ENCODE data around the gene MORN4. TPM values are rescaled to one million over a fixed set of nuclear protein-coding genes. Genes with fewer than 3 reads are reported as not detected.

Gene MORN4
- total RNA-seq, 2 experiments from 2014 or later = 5.3 to 6.5 TPM

- Mint-ChIP-seq H3K27ac (no peak overlapping the region), H3K4me1 (ENCODE audit: low read depth) (no peaks in the 10 kb centered on the region)
- POLR2A ChIA-PET = no interaction called here
These were observed 21.8 kb downstream of the MORN4 start for GRCh38 chr10:97611473-97611872.

GRCh38 chr10:97608991-97609561 is 24.2 kb downstream of the MORN4 start:
- DNase-seq = no peak
- intact Hi-C loops (cut with micrococcal nuclease) = no loop called here
- Mint-ChIP-seq H3K27ac (no peak overlapping the region), H3K27me3 (no peaks in the 10 kb centered on the region), H3K36me3 (no peaks in the 10 kb centered on the region), H3K4me1 (ENCODE audit: low read depth) (no peaks in the 10 kb centered on the region), H3K9me3 (no peaks in the 10 kb centered on the region), H3K4me3 (no peak overlapping the region)
- POLR2A ChIA-PET = no interaction called here
- CTCF ChIA-PET = interaction anchor here (0.5 kb wide), 1 partner anchor 639 kb away, joined by 3 read pairs; no protein-coding TSS in a partner anchor

More at GRCh38 chr10:97611473-97611872, 21.8 kb downstream of the MORN4 start:
- CTCF ChIA-PET = interaction anchor here (2.9 kb wide), 1 partner anchor 39 kb away, joined by 16 read pairs; the partner anchor contains the start of gene ANKRD2
- intact Hi-C loops (cut with micrococcal nuclease) = loop anchor here (5.0 kb wide), 1 partner anchor 204 kb away; no protein-coding TSS in a partner anchor
- H3K9me3 Mint-ChIP-seq = no peaks in the 10 kb centered on the region
- DNase-seq = no peak
- H3K27me3 Mint-ChIP-seq = no peaks in the 10 kb centered on the region
- H3K36me3 Mint-ChIP-seq = peaks cover 3% of the 10 kb centered on the region
- H3K4me3 Mint-ChIP-seq = no peak overlapping the region

GRCh38 chr10:97607095-97607636 is 26.1 kb downstream of the MORN4 start:
- Mint-ChIP-seq H3K4me1 (ENCODE audit: low read depth) (no peaks in the 10 kb centered on the region), H3K36me3 (no peaks in the 10 kb centered on the region), H3K9me3 (no peaks in the 10 kb centered on the region), H3K27ac (no peak overlapping the region), H3K4me3 (no peak overlapping the region), H3K27me3 (no peaks in the 10 kb centered on the region)
- ChIA-PET CTCF (interaction anchor here (0.8 kb wide), 1 partner anchor 35 kb away, joined by 3 read pairs; no protein-coding TSS in a partner anchor), POLR2A (no interaction called here)
- no peak for DNase-seq
- intact Hi-C loops (cut with micrococcal nuclease) = no loop called here

DNA sequence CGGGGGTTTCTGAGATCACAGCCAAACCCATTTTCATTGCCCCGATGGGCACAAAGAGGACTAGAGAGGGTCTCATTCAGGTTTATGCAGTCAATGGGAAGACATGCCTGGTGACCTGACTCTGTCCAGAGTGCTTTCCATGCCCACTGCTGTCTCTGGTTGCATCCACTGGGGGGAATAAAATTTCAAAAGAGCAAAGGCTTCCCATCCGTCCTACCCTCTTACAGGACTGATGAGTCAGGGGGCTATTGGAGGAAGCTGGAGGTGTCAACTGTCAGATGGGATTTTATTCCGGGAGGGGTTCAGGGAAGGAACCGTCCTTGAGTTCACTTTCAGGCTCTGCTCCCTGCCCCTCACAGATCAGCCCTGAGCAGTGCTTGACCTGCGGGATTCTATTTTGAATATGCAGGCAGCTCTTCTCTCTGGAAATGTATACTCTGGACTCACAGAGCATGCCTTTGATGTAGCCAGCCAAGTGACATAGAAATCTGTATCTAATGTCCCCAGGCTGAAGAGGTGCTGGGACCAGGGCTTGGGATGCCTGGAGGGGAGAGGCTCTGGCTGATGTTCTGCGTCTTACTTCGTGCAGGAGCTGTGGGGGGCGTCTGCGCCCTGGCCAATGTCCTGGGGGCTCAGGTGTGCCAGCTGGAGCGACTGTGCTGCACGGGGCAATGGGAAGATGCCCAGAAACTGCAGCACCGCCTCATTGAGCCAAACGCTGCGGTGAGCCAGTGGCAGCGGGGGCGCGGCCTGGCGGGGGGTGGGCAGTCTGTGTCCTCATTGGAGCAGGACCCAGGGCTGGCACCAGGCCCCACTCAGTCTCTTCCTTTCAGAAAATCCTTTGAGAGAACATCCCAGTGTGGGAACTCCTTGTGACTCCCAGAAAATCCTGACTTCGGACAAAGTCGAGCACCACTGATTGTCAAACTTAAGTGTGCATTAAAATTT is 31.8 kb downstream of the MORN4 start:
- Mint-ChIP-seq H3K27me3 (no peaks in the 10 kb centered on the region), H3K9me3 (no peaks in the 10 kb centered on the region), H3K36me3 (no peaks in the 10 kb centered on the region), H3K4me3 (no peak overlapping the region), H3K27ac (no peak overlapping the region), H3K4me1 (ENCODE audit: low read depth) (no peaks in the 10 kb centered on the region)
- ChIA-PET POLR2A (no interaction called here), CTCF (no interaction called here)
- no peak for DNase-seq
- intact Hi-C loops (cut with micrococcal nuclease) = no loop called here

DNA sequence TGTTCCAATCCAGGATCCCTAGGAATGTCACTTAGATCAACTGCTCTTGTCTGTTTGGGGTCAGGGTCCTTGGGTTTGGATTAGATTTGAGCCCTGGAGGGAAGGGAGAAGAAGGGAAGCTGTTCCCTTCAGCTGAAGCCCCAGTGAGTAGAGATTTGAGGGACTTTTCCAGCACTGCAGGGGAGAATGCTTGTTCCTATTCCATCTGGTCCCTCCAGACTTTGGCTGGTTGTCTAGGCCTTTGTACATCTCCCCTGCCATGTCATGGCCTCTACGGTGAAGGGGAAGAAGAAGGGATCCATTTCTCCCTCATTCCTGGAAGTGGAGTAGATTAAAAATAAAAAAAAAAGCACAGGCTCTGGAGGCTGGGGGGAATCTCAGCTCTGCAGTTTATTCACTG is 32.7 kb downstream of the MORN4 start:
- H3K27ac Mint-ChIP-seq = no peak overlapping the region
- H3K9me3 Mint-ChIP-seq = no peaks in the 10 kb centered on the region
- POLR2A ChIA-PET = no interaction called here
- DNase-seq = no peak
- H3K36me3 Mint-ChIP-seq = no peaks in the 10 kb centered on the region
- H3K4me3 Mint-ChIP-seq = no peak overlapping the region
- no peaks in the 10 kb centered on the region for H3K27me3 Mint-ChIP-seq
- intact Hi-C loops (cut with micrococcal nuclease) = no loop called here
- H3K4me1 Mint-ChIP-seq (ENCODE audit: low read depth) = no peaks in the 10 kb centered on the region
- CTCF ChIA-PET = interaction anchor here (1.7 kb wide), 1 partner anchor 29 kb away, joined by 5 read pairs; the partner anchor contains the start of gene ANKRD2

GRCh38 chr10:97599272-97599619 is 34.1 kb downstream of the MORN4 start:
- ChIA-PET POLR2A (no interaction called here), CTCF (interaction anchor here (1.7 kb wide), 1 partner anchor 27 kb away, joined by 5 read pairs; the partner anchor contains the start of gene ANKRD2)
- Mint-ChIP-seq H3K27me3 (no peaks in the 10 kb centered on the region), H3K9me3 (no peaks in the 10 kb centered on the region), H3K36me3 (no peaks in the 10 kb centered on the region), H3K4me3 (no peak overlapping the region), H3K27ac (no peak overlapping the region), H3K4me1 (ENCODE audit: low read depth) (no peaks in the 10 kb centered on the region)
- intact Hi-C loops (cut with micrococcal nuclease) = no loop called here
- DNase-seq = no peak

DNA sequence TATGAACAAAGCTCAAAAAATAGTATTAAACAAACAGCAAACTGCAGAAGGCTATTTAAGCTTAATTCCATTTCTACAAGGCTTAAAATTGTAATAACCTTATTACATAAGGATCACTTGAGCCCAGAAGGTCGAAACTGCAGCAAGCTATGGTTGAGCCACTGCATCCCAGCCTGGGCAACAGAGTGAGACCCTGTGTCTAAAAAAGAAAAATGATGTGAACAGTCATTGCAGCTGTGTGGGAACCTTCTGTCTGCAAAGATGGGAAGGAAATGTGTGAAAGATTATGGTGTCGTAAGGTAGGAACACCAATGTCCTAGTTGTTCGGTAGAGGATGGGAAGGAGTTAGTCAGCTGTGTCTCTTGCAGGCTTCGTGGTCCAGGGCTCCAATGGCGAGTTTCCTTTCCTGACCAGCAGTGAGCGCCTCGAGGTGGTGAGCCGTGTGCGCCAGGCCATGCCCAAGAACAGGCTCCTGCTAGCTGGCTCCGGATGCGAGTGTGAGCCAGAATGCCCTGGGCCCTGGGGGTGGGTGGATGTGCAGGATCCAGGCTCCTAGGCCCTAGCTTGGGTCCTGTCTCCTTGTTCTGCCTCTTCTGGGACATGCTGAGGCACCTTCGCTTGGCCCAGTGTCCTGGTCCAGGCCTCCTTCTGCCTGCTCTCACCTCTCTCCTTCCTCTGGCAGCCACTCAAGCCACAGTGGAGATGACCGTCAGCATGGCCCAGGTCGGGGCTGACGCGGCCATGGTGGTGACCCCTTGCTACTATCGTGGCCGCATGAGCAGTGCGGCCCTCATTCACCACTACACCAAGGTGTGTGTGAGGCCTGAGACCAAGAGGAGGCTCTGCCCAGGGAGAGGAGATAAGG is 34.7 kb downstream of the MORN4 start:
- no peaks in the 10 kb centered on the region for H3K9me3 Mint-ChIP-seq
- POLR2A ChIA-PET = no interaction called here
- no peaks in the 10 kb centered on the region for H3K36me3 Mint-ChIP-seq
- DNase-seq = no peak
- H3K27me3 Mint-ChIP-seq = no peaks in the 10 kb centered on the region
- no peaks in the 10 kb centered on the region for H3K4me1 Mint-ChIP-seq (ENCODE audit: low read depth)
- intact Hi-C loops (cut with micrococcal nuclease) = no loop called here
- H3K4me3 Mint-ChIP-seq = no peak overlapping the region
- H3K27ac Mint-ChIP-seq = no peak overlapping the region
- CTCF ChIA-PET = interaction anchor here (0.8 to 1.7 kb wide), 4 partner anchors 14 to 64 kb away, joined by 3 to 5 read pairs (median 3); partner anchors contain the start of gene ANKRD2

- no peak overlapping the region for H3K27ac Mint-ChIP-seq
- CTCF ChIA-PET = interaction anchor here (0.8 to 1.3 kb wide), 3 partner anchors 15 to 63 kb away, joined by 3 read pairs; no protein-coding TSS in a partner anchor
These were observed 35.5 kb downstream of the MORN4 start for GRCh38 chr10:97597778-97598177.

DNA sequence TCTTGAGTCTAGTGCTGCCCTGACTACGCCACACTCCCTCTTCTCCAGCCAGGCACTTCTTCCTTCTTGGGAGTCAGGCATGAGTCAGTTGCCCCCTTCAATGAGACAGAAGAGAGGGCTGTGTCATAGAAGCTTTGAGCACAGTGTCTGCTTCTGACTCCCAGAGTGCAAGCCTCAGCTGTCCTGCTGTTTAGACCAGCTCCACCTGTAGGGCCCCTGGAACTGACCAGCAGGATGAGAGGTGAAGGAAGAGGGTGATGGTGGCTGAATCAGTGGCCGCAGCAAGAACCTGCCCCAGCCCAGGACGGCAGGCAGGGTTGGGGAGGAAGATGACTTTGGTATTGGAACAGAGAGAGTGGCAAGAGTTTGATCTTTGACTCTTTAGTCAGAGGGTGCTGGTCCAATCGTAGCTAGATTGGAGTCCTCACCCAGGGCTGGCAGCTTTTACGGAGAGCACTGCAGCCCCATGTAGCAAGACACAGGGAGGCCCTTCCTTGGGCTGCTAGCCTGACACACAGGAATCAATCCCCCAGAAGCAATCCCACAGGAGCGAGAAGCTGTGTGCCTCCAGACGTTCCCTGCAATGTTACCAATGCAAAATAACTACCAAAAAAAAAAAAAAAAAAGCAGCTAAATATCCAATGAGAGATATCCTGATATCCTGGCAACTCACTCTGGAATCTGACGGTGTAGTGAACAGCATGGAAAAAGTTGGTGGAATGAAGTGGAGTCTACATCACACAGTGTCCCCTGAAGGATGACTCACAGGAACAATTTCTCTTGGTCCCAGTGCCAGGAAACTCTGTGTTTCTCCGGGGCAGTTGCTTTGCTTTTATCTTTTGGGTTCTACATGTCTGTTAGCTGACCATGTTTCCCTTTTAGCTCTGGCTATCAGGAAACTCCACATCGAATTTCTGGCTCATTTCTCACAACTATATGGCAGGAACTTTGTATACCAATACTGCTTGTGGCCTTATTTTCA is 36.9 kb downstream of the MORN4 start:
- H3K27me3 Mint-ChIP-seq = no peaks in the 10 kb centered on the region
- intact Hi-C loops (cut with micrococcal nuclease) = no loop called here
- no peaks in the 10 kb centered on the region for H3K9me3 Mint-ChIP-seq
- ChIA-PET POLR2A (interaction anchor here (0.6 kb wide), 1 partner anchor 196 kb away, joined by 3 read pairs; no protein-coding TSS in a partner anchor), CTCF (interaction anchor here (0.7 kb wide), 1 partner anchor 314 kb away, joined by 3 read pairs; no protein-coding TSS in a partner anchor)
- no peak overlapping the region for H3K4me3 Mint-ChIP-seq
- H3K4me1 Mint-ChIP-seq (ENCODE audit: low read depth) = no peaks in the 10 kb centered on the region
- H3K36me3 Mint-ChIP-seq = no peaks in the 10 kb centered on the region
- no peak overlapping the region for H3K27ac Mint-ChIP-seq
- no peak for DNase-seq

More at GRCh38 chr10:97597778-97598177, 35.5 kb downstream of the MORN4 start:
- Mint-ChIP-seq H3K4me1 (ENCODE audit: low read depth) (no peaks in the 10 kb centered on the region), H3K36me3 (no peaks in the 10 kb centered on the region), H3K9me3 (no peaks in the 10 kb centered on the region), H3K27me3 (no peaks in the 10 kb centered on the region), H3K4me3 (no peak overlapping the region)
- DNase-seq = no peak
- intact Hi-C loops (cut with micrococcal nuclease) = no loop called here
- POLR2A ChIA-PET = no interaction called here

DNA sequence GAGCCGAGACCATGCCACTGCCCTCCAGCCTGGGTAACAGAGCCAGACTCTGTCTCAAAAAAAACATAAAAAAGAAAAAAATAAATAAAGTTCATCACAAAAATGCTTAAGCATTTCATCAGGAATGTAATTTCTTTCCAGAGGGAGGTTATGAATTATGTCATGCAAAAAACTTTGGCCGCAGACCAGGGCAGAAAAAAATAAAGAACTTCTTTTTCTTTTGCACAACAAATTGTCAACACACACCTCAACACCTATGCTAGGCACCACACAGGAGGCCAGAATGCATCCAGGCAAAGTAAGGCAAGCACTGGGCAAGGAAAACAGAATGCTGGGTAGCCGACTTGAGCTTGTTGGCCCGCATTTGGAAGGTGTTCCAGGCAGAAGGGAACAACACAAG is 39.9 kb downstream of the MORN4 start:
- CTCF ChIA-PET = no interaction called here
- H3K9me3 Mint-ChIP-seq = no peaks in the 10 kb centered on the region
- intact Hi-C loops (cut with micrococcal nuclease) = no loop called here
- H3K36me3 Mint-ChIP-seq = no peaks in the 10 kb centered on the region
- H3K4me1 Mint-ChIP-seq (ENCODE audit: low read depth) = no peaks in the 10 kb centered on the region
- H3K27me3 Mint-ChIP-seq = no peaks in the 10 kb centered on the region
- POLR2A ChIA-PET = no interaction called here
- H3K4me3 Mint-ChIP-seq = no peak overlapping the region
- no peak overlapping the region for H3K27ac Mint-ChIP-seq
- DNase-seq = no peak

Measured in activated CD4-positive, alpha-beta memory T cell treated with anti-CD3 and anti-CD28 coated beads for 36 hours (primary cell).